Common myeloid progenitor, CD34-positive (primary cell): ENCODE data around the gene SLC6A13.

ENCODE experiments used
- CTCF ChIA-PET: fragments of 350-600 bp; sonication (Branson Sonifier 250); formaldehyde crosslinking; loops from one replicate; lab custom pipeline; 2021; ENCODE audit warnings: antibody characterized with exemption; lab: Charles Lee
- POLR2A ChIA-PET: fragments of 350-600 bp; sonication (Branson Sonifier 250); formaldehyde crosslinking; loops from one replicate; lab custom pipeline; 2021; ENCODE audit warnings: antibody characterized with exemption; lab: Charles Lee
- DNase-seq, 3 donors: peaks; one replicate each; pipeline versions ENCODE4 v3.0.0 to v3.0.0-alpha.2; 2013
- H3K27ac ChIP-seq, 2 experiments: 1 replicate in 1 of 2; 2 replicates in 1 of 2; pipeline ENCODE4 v1.7.0; 2013; ENCODE audit warnings: inconsistent platforms in 2 of 2, low read length in 2 of 2, mild to moderate bottlenecking in 2 of 2, low read depth in 1 of 2, moderate library complexity in 1 of 2; ENCODE audit not compliant: severe bottlenecking in 2 of 2, insufficient read depth in 1 of 2, poor library complexity in 1 of 2
- H3K27me3 ChIP-seq, 5 experiments: replicated peaks in 2 of 5; 1 replicate in 3 of 5; 2 replicates in 2 of 5; pipeline versions ENCODE4 v1.6.1 to v1.7.0; 2013; ENCODE audit warnings: low read length in 4 of 5, mild to moderate bottlenecking in 2 of 5, moderate library complexity in 2 of 5, inconsistent platforms in 1 of 5; ENCODE audit not compliant: insufficient read depth in 5 of 5, control insufficient read depth in 4 of 5
- H3K36me3 ChIP-seq, 4 experiments: 1 replicate in 2 of 4; 2 replicates in 2 of 4; pipeline versions ENCODE4 v1.6.1 to v1.7.0; 2013; ENCODE audit warnings: low read length in 3 of 4, control low read depth in 1 of 4, mild to moderate bottlenecking in 1 of 4; ENCODE audit not compliant: control insufficient read depth in 4 of 4, insufficient read depth in 4 of 4
- H3K4me1 ChIP-seq, 4 experiments: 1 replicate in 3 of 4; 2 replicates in 1 of 4; pipeline versions ENCODE4 v1.6.1 to v1.7.1; 2013; ENCODE audit warnings: low read length in 3 of 4, mild to moderate bottlenecking in 3 of 4, control low read depth in 1 of 4, inconsistent platforms in 1 of 4, moderate library complexity in 1 of 4; ENCODE audit not compliant: control insufficient read depth in 4 of 4, insufficient read depth in 4 of 4; ENCODE audit errors: control extremely low read depth in 1 of 4
- H3K4me3 ChIP-seq, 7 experiments: 1 replicate in 4 of 7; 2 replicates in 3 of 7; pipeline versions ENCODE4 v1.5.1 to v1.7.0; 2013; ENCODE audit warnings: mild to moderate bottlenecking in 7 of 7, low read length in 6 of 7, moderate library complexity in 6 of 7, inconsistent platforms in 2 of 7, low read depth in 2 of 7, control low read depth in 1 of 7; ENCODE audit not compliant: insufficient read depth in 4 of 7, control insufficient read depth in 1 of 7; ENCODE audit errors: extremely low read depth in 1 of 7
- H3K9me3 ChIP-seq, 5 experiments: 1 replicate in 4 of 5; 2 replicates in 1 of 5; pipeline versions ENCODE4 v1.6.1 to v1.7.1; 2013; ENCODE audit warnings: low read length in 4 of 5, mild to moderate bottlenecking in 2 of 5, inconsistent platforms in 1 of 5, low read depth in 1 of 5, moderate library complexity in 1 of 5; ENCODE audit not compliant: control insufficient read depth in 4 of 5, insufficient read depth in 2 of 5; ENCODE audit errors: control extremely low read depth in 1 of 5
- WGBS: methylation state at CpG from one replicate; pipeline ENCODE4 v1.1.5; 2013; ENCODE audit not compliant: insufficient coverage; 5-methylcytosine and 5-hydroxymethylcytosine counted together

The SLC6A13 gene

GRCh38 chr12:178829-179109, 83.9 kb downstream of the SLC6A13 start:
- DNase-seq = no peak
- Histone ChIP-seq H3K9me3 (no peaks in the 10 kb centered on the region), H3K4me3 (no peak overlapping the region), H3K27me3 (no peaks in the 10 kb centered on the region), H3K27ac (no peak overlapping the region), H3K4me1 (peaks cover 4 to 64% (median 37%) of the 10 kb centered on the region in 4 experiments), H3K36me3 (no peaks in the 10 kb centered on the region)
- ChIA-PET CTCF (interaction anchor here (1.3 to 3.9 kb wide), 7 partner anchors 8 to 41 kb away, joined by 4 to 20 read pairs (median 9); no protein-coding TSS in a partner anchor), POLR2A (no interaction called here)
- 93% methylated on average over 3 of the region's 3 CpGs for WGBS

- Histone ChIP-seq H3K36me3 (no peaks in the 10 kb centered on the region), H3K27me3 (no peaks in the 10 kb centered on the region), H3K4me3 (no peak overlapping the region), H3K27ac (no peak overlapping the region), H3K9me3 (no peaks in the 10 kb centered on the region), H3K4me1 (peaks cover 4 to 70% (median 43%) of the 10 kb centered on the region in 4 experiments)
- DNase-seq = no peak
- 96% methylated on average over 14 of the region's 20 CpGs for WGBS
- ChIA-PET POLR2A (no interaction called here), CTCF (interaction anchor here (1.3 to 3.9 kb wide), 7 partner anchors 8 to 42 kb away, joined by 4 to 20 read pairs (median 9); no protein-coding TSS in a partner anchor)
Measured at GRCh38 chr12:177980-178828, 84.4 kb downstream of the SLC6A13 start.

GRCh38 chr12:177336-177979, 85.2 kb downstream of the SLC6A13 start:
- H3K4me1 ChIP-seq = peaks cover 4 to 72% (median 48%) of the 10 kb centered on the region in 4 experiments
- ChIA-PET POLR2A (no interaction called here), CTCF (interaction anchor here (2.4 to 3.9 kb wide), 3 partner anchors 11 to 25 kb away, joined by 9 to 20 read pairs (median 15); no protein-coding TSS in a partner anchor)
- 91% methylated on average over 11 of the region's 11 CpGs for WGBS
- no peaks in the 10 kb centered on the region for H3K36me3 ChIP-seq
- no peak for DNase-seq
- no peaks in the 10 kb centered on the region for H3K9me3 ChIP-seq
- no peaks in the 10 kb centered on the region for H3K27me3 ChIP-seq
- no peak overlapping the region for H3K27ac ChIP-seq
- no peak overlapping the region for H3K4me3 ChIP-seq

GRCh38 chr12:176321-177181, 86.1 kb downstream of the SLC6A13 start:
- no peak overlapping the region for H3K27ac ChIP-seq
- peaks cover 4 to 72% (median 48%) of the 10 kb centered on the region in 4 experiments for H3K4me1 ChIP-seq
- ChIA-PET CTCF (interaction anchor here (0.8 to 3.6 kb wide), 4 partner anchors 12 to 44 kb away, joined by 3 to 20 read pairs (median 6); no protein-coding TSS in a partner anchor), POLR2A (no interaction called here)
- no peaks in the 10 kb centered on the region for H3K27me3 ChIP-seq
- no peaks in the 10 kb centered on the region for H3K9me3 ChIP-seq
- H3K36me3 ChIP-seq = no peaks in the 10 kb centered on the region
- no peak overlapping the region for H3K4me3 ChIP-seq
- DNase-seq = no peak
- WGBS = 85% methylated on average over 15 of the region's 16 CpGs

GRCh38 chr12:175759-176158, 86.9 kb downstream of the SLC6A13 start:
- Histone ChIP-seq H3K27me3 (no peaks in the 10 kb centered on the region), H3K9me3 (no peaks in the 10 kb centered on the region), H3K27ac (no peak overlapping the region), H3K4me1 (peaks cover under 1 to 72% (median 43%) of the 10 kb centered on the region in 4 experiments), H3K4me3 (no peak overlapping the region), H3K36me3 (no peaks in the 10 kb centered on the region)
- WGBS = 98% methylated on average over 16 of the region's 16 CpGs
- ChIA-PET POLR2A (no interaction called here), CTCF (interaction anchor here (0.7 to 2.4 kb wide), 3 partner anchors 23 to 45 kb away, joined by 3 to 9 read pairs (median 4); no protein-coding TSS in a partner anchor)
- DNase-seq = no peak

- Histone ChIP-seq H3K4me1 (peaks cover 0 to 72% (median 41%) of the 10 kb centered on the region in 4 experiments), H3K27me3 (no peaks in the 10 kb centered on the region), H3K27ac (no peak overlapping the region), H3K4me3 (no peak overlapping the region), H3K9me3 (no peaks in the 10 kb centered on the region), H3K36me3 (no peaks in the 10 kb centered on the region)
- DNase-seq = no peak
- WGBS = 96% methylated on average over 9 of the region's 10 CpGs
- ChIA-PET POLR2A (no interaction called here), CTCF (interaction anchor here (0.7 to 2.4 kb wide), 3 partner anchors 22 to 45 kb away, joined by 3 to 9 read pairs (median 4); no protein-coding TSS in a partner anchor)
Measured at GRCh38 chr12:175250-175649, 87.4 kb downstream of the SLC6A13 start.
